ENCODE results near the gene POM121L12. TPM values are rescaled to one million over a fixed set of nuclear protein-coding genes. Genes with fewer than 3 reads are reported as not detected.

Gene POM121L12
- total and polyA plus RNA-seq, 2 of the 4 experiments (the other 2 are of a cell fraction): not detected

DNA sequence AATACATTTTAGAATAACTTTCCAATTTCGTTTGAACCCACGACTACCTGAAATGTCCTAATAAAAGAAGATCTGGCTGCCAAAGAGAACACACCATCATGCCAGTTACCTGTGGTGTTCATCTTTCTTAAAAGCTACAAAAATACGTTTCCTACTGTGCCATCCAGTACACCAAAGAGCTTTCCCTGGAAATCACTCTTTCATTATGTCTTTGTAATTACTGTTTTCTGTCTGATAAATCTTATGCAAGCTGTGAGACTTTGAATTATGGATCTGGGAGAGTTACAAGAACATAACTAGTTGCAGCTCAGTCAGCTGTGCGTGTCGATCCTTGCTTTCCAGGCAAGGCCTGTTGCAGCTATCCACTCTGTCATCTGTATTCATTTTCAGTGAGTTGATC, 12.5 kb upstream of the POM121L12 start:
- no peak overlapping the region for H3K4me2 ChIP-seq (ENCODE audit: low read depth, low read length)
- H3K18ac ChIP-seq (ENCODE audit: low read depth, low read length): no peak overlapping the region
- dilution Hi-C loops (cut with HindIII; ENCODE audit: low sequenced_read_pairs, unreplicated experiment) (no loop called here), in situ Hi-C loops (cut with MboI; ENCODE audit: low sequenced_read_pairs) (no loop called here), intact Hi-C loops (cut with micrococcal nuclease) (no loop called here)
- CTCF ChIA-PET: no interaction called here
- no peak overlapping the region for H2AFZ ChIP-seq (replicated peaks; ENCODE audit: low read length, poor library complexity)
- peaks cover 2% of the 10 kb centered on the region; the same call in 1 of the 2 replicates for H3K9me3 ChIP-seq (ENCODE audit: control insufficient read depth, insufficient read depth, low read length)
- no peaks in the 10 kb centered on the region for H3K9me1 ChIP-seq (ENCODE audit: insufficient read depth, low read length)
- H2BK15ac ChIP-seq (ENCODE audit: low read depth, low read length): no peak overlapping the region
- WGBS, 2 experiments (ENCODE audit: extremely low coverage in 2 of 2, insufficient read length in 1 of 2): no CpG with 5 or more reads among the region's 5 CpGs
- no peaks in the 10 kb centered on the region for H4K20me1 ChIP-seq (ENCODE audit: insufficient read depth, low read length)
- no peak overlapping the region for H3K4ac ChIP-seq (ENCODE audit: low read depth, low read length)
- POLR2A ChIA-PET (ENCODE audit: unreplicated experiment): no interaction called here
- H3K4me1 ChIP-seq (ENCODE audit: control insufficient read depth, insufficient read depth, low read length): no peaks in the 10 kb centered on the region
- no peaks in the 10 kb centered on the region for H3K36me3 ChIP-seq (ENCODE audit: control insufficient read depth, insufficient read depth, low read length)
- no peak overlapping the region for H4K5ac ChIP-seq (ENCODE audit: low read depth, low read length)
- no peak overlapping the region for H3K27ac ChIP-seq (ENCODE audit: insufficient read depth, low read length)
- no peak overlapping the region for H3K14ac ChIP-seq (replicated peaks; ENCODE audit: low read depth, low read length)
- H3K23ac ChIP-seq (ENCODE audit: low read depth, low read length): no peak overlapping the region
- no peak overlapping the region for H2BK20ac ChIP-seq (ENCODE audit: low read depth, low read length)
- H2AK9ac ChIP-seq (replicated peaks; ENCODE audit: low read depth, low read length, poor library complexity): no peak overlapping the region
- H2BK120ac ChIP-seq (ENCODE audit: low read depth, low read length): no peak overlapping the region
- H3K9ac ChIP-seq (ENCODE audit: low read depth, low read length): no peak overlapping the region
- H2AK5ac ChIP-seq (ENCODE audit: low read depth, low read length): no peak overlapping the region
- H2BK5ac ChIP-seq (ENCODE audit: low read depth, low read length, poor library complexity, severe bottlenecking): no peak overlapping the region
- BruUV-seq (replicated peaks): no TSS peak
- no peak overlapping the region for H3K4me3 ChIP-seq (ENCODE audit: insufficient read depth, low read depth, low read length)
- ATAC-seq (ENCODE audit: low read depth) (no peak), DNase-seq (no peak)
- TF ChIP-seq USF2 (IDR thresholded peaks at IDR 0.05; ENCODE audit: low read depth, low read length): no peak
- no peak for TF ChIP-seq MAFK (IDR thresholded peaks at IDR 0.05; ENCODE audit: low read depth, low read length)
- no peak for TF ChIP-seq RCOR1 (IDR thresholded peaks at IDR 0.05; ENCODE audit: insufficient replicate concordance, low read length)
- no peak for TF ChIP-seq MXI1 (IDR thresholded peaks at IDR 0.05; ENCODE audit: borderline replicate concordance, low read depth, low read length)
- no peak for TF ChIP-seq RAD21 (IDR thresholded peaks at IDR 0.05; ENCODE audit: low read length)
- no peak for TF ChIP-seq CEBPB (IDR thresholded peaks at IDR 0.05; ENCODE audit: low read depth, low read length)
- TF ChIP-seq RFX5 (IDR thresholded peaks at IDR 0.05; ENCODE audit: low read depth, low read length): no peak
- TF ChIP-seq MAZ (IDR thresholded peaks at IDR 0.05; ENCODE audit: borderline replicate concordance, low read depth, low read length): no peak
- no peak for TF ChIP-seq FOS (IDR thresholded peaks at IDR 0.05; ENCODE audit: low read depth, low read length)
- no peak for TF ChIP-seq CHD1 (IDR thresholded peaks at IDR 0.05; ENCODE audit: low read depth, low read length)
- no peak for TF ChIP-seq SMC3 (IDR thresholded peaks at IDR 0.05; ENCODE audit: low read depth, low read length)
- TF ChIP-seq POLR2A (IDR thresholded peaks at IDR 0.05; ENCODE audit: low read depth, low read length): no peak
- TF ChIP-seq, protein P1, sequence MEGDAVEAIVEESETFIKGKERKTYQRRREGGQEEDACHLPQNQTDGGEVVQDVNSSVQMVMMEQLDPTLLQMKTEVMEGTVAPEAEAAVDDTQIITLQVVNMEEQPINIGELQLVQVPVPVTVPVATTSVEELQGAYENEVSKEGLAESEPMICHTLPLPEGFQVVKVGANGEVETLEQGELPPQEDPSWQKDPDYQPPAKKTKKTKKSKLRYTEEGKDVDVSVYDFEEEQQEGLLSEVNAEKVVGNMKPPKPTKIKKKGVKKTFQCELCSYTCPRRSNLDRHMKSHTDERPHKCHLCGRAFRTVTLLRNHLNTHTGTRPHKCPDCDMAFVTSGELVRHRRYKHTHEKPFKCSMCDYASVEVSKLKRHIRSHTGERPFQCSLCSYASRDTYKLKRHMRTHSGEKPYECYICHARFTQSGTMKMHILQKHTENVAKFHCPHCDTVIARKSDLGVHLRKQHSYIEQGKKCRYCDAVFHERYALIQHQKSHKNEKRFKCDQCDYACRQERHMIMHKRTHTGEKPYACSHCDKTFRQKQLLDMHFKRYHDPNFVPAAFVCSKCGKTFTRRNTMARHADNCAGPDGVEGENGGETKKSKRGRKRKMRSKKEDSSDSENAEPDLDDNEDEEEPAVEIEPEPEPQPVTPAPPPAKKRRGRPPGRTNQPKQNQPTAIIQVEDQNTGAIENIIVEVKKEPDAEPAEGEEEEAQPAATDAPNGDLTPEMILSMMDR (conservative IDR thresholded peaks at IDR 0.05; ENCODE audit: low read depth, low read length): no peak
- TF ChIP-seq BHLHE40 (IDR thresholded peaks at IDR 0.05; ENCODE audit: low read depth, low read length): no peak
- no peak for TF ChIP-seq ELK1 (IDR thresholded peaks at IDR 0.05; ENCODE audit: borderline replicate concordance, low read depth, low read length)
- no peak for TF ChIP-seq NFE2L2 (IDR thresholded peaks at IDR 0.05; ENCODE audit: low read depth, low read length)
- no peaks in the 10 kb centered on the region for H3K79me1 ChIP-seq (ENCODE audit: low read depth in 1 of 2, low read length in 2 of 2)
- H4K91ac ChIP-seq (ENCODE audit: insufficient read depth, low read depth, low read length): no peak overlapping the region
- no peak overlapping the region for H3K56ac ChIP-seq (ENCODE audit: extremely low read depth, insufficient read depth, low read length)
- no peak overlapping the region for H4K8ac ChIP-seq (ENCODE audit: low read depth in 2 of 2, low read length in 2 of 2)
- no peaks in the 10 kb centered on the region for H3K27me3 ChIP-seq (ENCODE audit: control insufficient read depth, insufficient read depth, low read length)
